MM.1S (cell line): ENCODE data around the gene MAGI1.

Experiments
- DNase-seq: peaks from one replicate; pipeline ENCODE4 v3.0.0-alpha.2; 2015
- H2AFZ ChIP-seq: fragments of 300-600 bp; sonication (generic); 2 replicates; pipeline ENCODE4 v1.6.0; 2016; ENCODE audit warnings: antibody characterized with exemption, low read length
- H3F3A ChIP-seq: fragments of 300-600 bp; sonication (generic); 2 replicates; pipeline ENCODE4 v1.6.1; 2016; ENCODE audit warnings: mild to moderate bottlenecking, antibody characterized with exemption, low read length, moderate library complexity, mixed read lengths; ENCODE audit not compliant: insufficient read depth
- H3K27ac ChIP-seq: fragments of 300-600 bp; sonication (generic); 2 replicates; pipeline ENCODE4 v1.5.1; 2016; ENCODE audit warnings: mild to moderate bottlenecking, low read length
- H3K27me3 ChIP-seq: fragments of 300-600 bp; sonication (generic); replicated peaks from 2 replicates; pipeline ENCODE4 v1.6.0; 2016; ENCODE audit warnings: low read length; ENCODE audit not compliant: insufficient read depth
- H3K36me3 ChIP-seq: fragments of 300-600 bp; sonication (generic); replicated peaks from 2 replicates; pipeline ENCODE4 v1.6.1; 2016; ENCODE audit warnings: mild to moderate bottlenecking, low read length, mixed read lengths; ENCODE audit not compliant: insufficient read depth
- H3K4me1 ChIP-seq: fragments of 300-600 bp; sonication (generic); 2 replicates; pipeline ENCODE4 v1.6.1; 2016; ENCODE audit warnings: low read length, mixed read lengths
- H3K4me2 ChIP-seq: fragments of 300-600 bp; sonication (generic); 2 replicates; pipeline ENCODE4 v1.6.0; 2016; ENCODE audit warnings: low read depth, low read length
- H3K4me3 ChIP-seq: fragments of 300-600 bp; sonication (generic); 2 replicates; pipeline ENCODE4 v1.5.1; 2016; ENCODE audit warnings: low read length, mixed read lengths
- H3K79me2 ChIP-seq: fragments of 300-600 bp; sonication (generic); 2 replicates; pipeline ENCODE4 v1.6.1; 2016; ENCODE audit warnings: mixed run types, low read length, mixed read lengths
- H3K9ac ChIP-seq: fragments of 300-600 bp; sonication (generic); 2 replicates; pipeline ENCODE4 v1.6.1; 2016; ENCODE audit warnings: low read length, mixed read lengths
- H3K9me2 ChIP-seq: fragments of 300-600 bp; sonication (generic); replicated peaks from 2 replicates; pipeline ENCODE4 v1.6.1; 2016; ENCODE audit warnings: mild to moderate bottlenecking, low read length, mixed read lengths; ENCODE audit not compliant: insufficient read depth
- H3K9me3 ChIP-seq: fragments of 300-600 bp; sonication (generic); replicated peaks from 2 replicates; pipeline ENCODE4 v1.6.1; 2016; ENCODE audit warnings: mild to moderate bottlenecking, low read length, mixed read lengths; ENCODE audit not compliant: insufficient read depth
- H4K20me1 ChIP-seq: fragments of 300-600 bp; sonication (generic); 2 replicates; pipeline ENCODE4 v1.6.1; 2016; ENCODE audit warnings: mild to moderate bottlenecking, low read length, moderate library complexity, mixed read lengths; ENCODE audit not compliant: insufficient read depth
- CTCF ChIP-seq: fragments of 300-600 bp; sonication (generic); IDR thresholded peaks from 2 replicates; pipeline ENCODE4 v1.5.1; 2016; ENCODE audit warnings: antibody characterized with exemption, low read length, mixed read lengths
- EZH2 ChIP-seq: fragments of 300-600 bp; sonication (generic); optimal IDR thresholded peaks from 2 replicates; pipeline ENCODE3; 2017; ENCODE audit warnings: low read depth, mild to moderate bottlenecking, antibody characterized with exemption, low read length, mixed read lengths
- EZH2phosphoT487 ChIP-seq: fragments of 300-600 bp; sonication (generic); IDR thresholded peaks from 2 replicates; pipeline ENCODE4 v1.6.1; 2018; ENCODE audit warnings: antibody characterized with exemption, low read length

Gene MAGI1

GRCh38 chr3:65665915-65666314, 372.8 kb downstream of the MAGI1 start:
- no peak overlapping the region for H3K9ac ChIP-seq
- no peak for DNase-seq
- TF ChIP-seq CTCF, result no peak
- no peak for TF ChIP-seq EZH2
- TF ChIP-seq EZH2phosphoT487, result no peak
- no peaks in the 10 kb centered on the region for H4K20me1 ChIP-seq
- no peaks in the 10 kb centered on the region for H3K36me3 ChIP-seq
- H3K4me1 ChIP-seq, result no peaks in the 10 kb centered on the region
- H3K27me3 ChIP-seq, result no peaks in the 10 kb centered on the region
- H3K9me3 ChIP-seq, result no peaks in the 10 kb centered on the region
- no peak overlapping the region for H3K27ac ChIP-seq
- no peaks in the 10 kb centered on the region for H3F3A ChIP-seq
- no peak overlapping the region for H3K4me3 ChIP-seq
- no peaks in the 10 kb centered on the region for H3K9me2 ChIP-seq
- no peaks in the 10 kb centered on the region for H3K79me2 ChIP-seq
- H2AFZ ChIP-seq, result no peak overlapping the region
- H3K4me2 ChIP-seq, result no peak overlapping the region

GRCh38 chr3:65664931-65665330, 373.8 kb downstream of the MAGI1 start:
- Histone ChIP-seq H3K27ac (no peak overlapping the region), H3F3A (no peaks in the 10 kb centered on the region), H2AFZ (no peak overlapping the region), H4K20me1 (no peaks in the 10 kb centered on the region), H3K9me2 (no peaks in the 10 kb centered on the region), H3K9ac (no peak overlapping the region), H3K27me3 (no peaks in the 10 kb centered on the region), H3K4me1 (no peaks in the 10 kb centered on the region), H3K36me3 (no peaks in the 10 kb centered on the region), H3K4me3 (no peak overlapping the region), H3K4me2 (no peak overlapping the region), H3K79me2 (no peaks in the 10 kb centered on the region), H3K9me3 (no peaks in the 10 kb centered on the region)
- DNase-seq, result no peak
- no peak for TF ChIP-seq EZH2
- no peak for TF ChIP-seq EZH2phosphoT487
- TF ChIP-seq CTCF, result no peak

- Histone ChIP-seq H3K9ac (no peak overlapping the region), H3K9me2 (no peaks in the 10 kb centered on the region), H3K27ac (no peak overlapping the region), H4K20me1 (no peaks in the 10 kb centered on the region), H3K79me2 (no peaks in the 10 kb centered on the region), H3F3A (no peaks in the 10 kb centered on the region), H3K4me3 (no peak overlapping the region), H3K27me3 (no peaks in the 10 kb centered on the region), H2AFZ (no peak overlapping the region), H3K4me1 (no peaks in the 10 kb centered on the region), H3K4me2 (no peak overlapping the region), H3K36me3 (no peaks in the 10 kb centered on the region), H3K9me3 (no peaks in the 10 kb centered on the region)
- TF ChIP-seq CTCF, result no peak
- no peak for TF ChIP-seq EZH2
- no peak for TF ChIP-seq EZH2phosphoT487
- DNase-seq, result no peak
Measured at GRCh38 chr3:65664446-65664845, 374.3 kb downstream of the MAGI1 start.
